NCI-H2107 (cell line): Measurements from ENCODE around the gene RAI14.

Experiments used
- DNase-seq: peaks from one replicate; lab custom pipeline; 2025; lab: John Stamatoyannopoulos, UW

RAI14 gene

DNA sequence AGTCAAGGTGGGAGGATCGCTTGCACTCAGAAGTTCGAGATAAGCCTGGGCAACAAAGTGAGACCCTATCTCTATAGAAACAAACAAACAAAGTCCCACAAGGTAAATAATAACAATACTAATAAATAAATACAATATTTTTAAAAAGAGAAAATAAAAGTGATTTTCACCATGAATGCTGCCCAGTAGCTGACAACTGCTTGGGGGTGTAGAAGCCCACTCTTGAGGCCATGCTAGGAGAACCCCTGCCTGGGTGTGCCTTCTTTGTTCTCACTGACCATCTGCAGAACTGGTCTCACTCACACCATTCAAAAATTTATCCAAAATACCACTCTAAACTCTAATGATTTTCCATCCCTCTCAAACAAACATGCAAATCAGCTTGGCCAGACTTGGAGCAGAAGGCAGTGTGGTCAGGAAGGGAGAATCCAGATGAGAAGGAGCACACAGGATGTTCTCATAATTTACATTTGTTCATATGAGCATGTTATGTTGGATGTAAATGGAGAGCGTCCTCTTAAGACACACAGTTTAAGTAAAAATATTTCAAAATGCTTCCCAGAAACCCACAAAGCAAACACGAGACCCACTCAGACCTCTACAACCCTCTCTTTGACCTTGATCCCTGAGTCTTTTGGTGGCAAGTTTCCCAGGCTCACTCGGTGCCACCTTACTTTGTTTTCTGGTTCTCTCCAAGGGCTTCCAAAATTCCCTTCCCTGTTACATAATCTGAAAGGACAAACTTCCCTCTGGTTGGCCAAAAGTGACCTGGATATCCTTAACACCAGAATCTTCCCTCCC is 7.9 kb upstream of the RAI14 start:
- no peak for DNase-seq

DNA sequence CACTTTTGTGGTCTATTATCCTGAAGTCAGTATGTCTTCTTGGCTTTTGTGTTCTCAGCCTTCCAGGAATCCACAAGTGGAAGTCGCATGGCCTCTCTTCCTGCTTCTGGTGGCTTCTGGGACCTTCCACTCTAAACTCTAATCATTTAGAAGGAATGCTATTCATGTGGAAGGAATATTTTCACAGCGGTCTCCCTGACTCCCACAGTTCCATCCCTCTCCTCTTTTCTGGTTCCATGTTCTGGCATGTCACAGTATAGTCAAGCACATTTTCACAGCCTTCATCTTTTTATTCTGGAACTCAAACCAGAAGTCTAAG is 7.3 kb upstream of the RAI14 start:
- no peak for DNase-seq

DNA sequence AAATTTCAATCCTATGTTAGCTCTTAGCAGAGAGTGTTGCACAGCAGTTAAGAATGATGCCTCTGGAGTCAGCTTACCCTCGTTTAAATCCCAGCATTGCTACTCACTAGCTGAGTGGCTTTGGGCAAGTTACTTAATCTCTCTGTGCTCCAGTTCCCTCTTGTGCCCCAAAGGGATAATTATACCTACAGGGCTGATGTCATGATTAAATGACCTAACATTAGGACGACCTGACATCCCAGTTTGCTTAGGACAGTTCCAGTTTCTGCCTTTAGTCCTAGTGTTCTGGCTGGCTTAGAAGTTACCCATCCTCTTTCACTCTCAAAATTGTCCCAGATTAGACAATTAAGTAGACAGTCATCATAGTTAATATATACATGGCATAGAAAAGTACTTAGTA is 4.3 kb upstream of the RAI14 start:
- DNase-seq, result no peak

DNA sequence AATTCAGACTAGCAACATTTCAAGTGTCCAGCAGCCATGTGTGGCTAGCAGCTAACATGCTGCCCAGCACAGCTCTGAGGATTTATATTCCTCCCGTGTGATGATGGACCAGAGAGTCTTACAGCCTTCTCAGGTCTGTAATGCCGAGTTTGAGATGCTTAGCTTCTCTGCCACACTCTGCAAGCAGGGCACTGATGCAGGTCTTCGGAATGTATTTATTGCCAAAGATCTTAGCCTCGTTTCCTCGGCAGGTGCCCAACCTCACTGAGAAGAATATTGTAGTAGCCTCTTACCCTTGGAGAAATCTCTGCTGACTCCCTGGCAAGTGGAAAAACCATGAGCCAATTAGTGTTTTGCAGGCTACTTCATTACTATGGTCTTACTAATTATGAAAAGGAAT is 3.7 kb upstream of the RAI14 start:
- no peak for DNase-seq

DNA sequence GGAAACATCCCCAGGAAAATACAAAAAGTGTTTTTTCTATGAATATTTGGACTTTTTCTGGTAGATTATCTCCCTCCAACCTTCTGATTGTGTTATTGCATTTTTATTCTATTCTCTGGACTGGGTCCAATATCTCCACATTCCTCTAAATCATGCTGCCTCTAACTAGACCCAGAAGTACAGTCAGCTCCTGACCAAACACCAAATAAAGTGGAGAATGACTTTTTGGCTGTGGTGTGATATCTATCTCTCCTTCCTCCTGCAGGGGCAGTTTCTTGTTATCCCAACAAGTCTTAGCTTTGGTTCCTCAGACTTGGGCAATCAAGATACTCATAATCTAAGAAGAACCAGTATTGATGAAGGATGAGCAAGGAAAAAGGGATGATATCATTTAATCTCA is 3.2 kb upstream of the RAI14 start:
- no peak for DNase-seq

DNA sequence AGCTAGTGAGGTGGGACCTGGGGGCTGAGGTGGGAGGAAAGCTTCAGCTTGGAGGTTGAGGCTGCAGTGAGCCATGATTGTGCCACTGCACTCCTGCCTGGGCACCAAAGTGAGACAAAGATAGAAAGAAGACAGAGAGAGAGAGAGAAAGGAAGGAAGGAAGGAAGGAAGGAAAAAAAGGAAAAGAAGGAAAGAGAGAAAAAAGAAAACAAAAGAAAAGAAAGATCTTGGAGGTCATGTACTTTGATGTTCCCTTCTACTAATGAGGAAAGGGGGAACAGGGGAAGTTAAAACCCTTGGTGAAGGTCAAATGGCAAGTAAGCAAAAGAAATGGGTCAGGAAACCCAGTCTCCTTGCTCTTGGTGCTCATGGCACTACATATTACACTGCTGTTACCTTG is 2.4 kb upstream of the RAI14 start:
- DNase-seq, result no peak

DNA sequence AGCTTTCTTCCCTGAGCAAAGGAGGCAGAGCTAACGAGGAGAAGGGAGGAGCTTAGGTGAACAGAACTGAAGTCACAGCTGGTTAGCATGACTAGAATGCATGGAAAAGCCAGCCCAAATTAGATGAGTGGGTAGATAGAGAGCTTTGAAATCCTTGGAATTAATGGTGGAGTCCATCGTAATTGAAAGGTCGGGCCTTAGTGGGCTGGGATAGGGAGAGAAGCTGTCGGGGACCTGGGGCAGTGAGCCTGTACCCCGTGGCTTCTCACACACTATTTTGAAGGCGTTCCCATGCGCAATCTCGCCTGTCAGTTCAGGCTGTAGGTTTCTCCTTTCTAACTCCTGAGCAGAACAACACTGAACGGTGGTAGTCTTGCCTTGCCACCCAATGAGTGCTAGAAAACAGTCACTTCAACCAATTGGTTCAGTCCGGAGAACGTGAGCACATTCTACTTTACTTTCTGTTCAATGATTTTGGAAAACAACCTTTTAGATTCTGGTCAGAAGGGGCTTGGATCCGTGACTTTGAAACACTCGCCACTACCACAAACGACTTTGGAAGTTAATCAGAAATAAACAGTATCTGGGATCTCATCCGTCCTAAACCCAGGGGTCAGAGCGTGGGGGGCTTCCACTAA is 655 bp upstream of the RAI14 start:
- no peak for DNase-seq

DNA sequence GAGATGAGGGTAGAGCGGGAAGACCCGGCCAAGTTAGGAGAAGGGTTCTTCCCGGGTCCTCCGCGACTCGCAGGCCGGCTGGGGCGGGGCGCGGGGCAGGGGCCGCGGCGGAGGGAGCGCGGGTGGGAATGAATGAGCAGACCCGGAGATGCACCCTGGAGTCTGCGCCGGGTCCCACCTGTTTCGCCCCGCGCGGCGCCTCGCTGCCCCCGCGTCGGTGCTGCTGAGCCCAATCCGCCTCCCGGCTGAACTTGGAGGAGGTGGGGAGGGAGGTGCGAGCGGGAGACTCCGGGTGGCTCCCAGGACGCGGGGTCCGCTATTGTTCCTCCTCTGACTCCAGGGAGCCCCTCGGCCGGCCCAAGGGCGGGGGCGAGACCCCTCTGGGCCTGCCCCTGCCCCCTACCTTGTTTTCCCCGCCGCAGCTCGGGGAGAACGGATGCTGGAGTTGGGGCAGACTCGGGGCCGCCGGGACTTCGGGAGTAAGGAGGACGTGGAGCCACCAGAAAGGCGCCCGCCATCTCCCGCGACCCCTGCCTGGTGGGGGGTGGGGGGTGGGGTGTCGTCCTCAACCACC is 659 bp downstream of the RAI14 start:
- no peak for DNase-seq

DNA sequence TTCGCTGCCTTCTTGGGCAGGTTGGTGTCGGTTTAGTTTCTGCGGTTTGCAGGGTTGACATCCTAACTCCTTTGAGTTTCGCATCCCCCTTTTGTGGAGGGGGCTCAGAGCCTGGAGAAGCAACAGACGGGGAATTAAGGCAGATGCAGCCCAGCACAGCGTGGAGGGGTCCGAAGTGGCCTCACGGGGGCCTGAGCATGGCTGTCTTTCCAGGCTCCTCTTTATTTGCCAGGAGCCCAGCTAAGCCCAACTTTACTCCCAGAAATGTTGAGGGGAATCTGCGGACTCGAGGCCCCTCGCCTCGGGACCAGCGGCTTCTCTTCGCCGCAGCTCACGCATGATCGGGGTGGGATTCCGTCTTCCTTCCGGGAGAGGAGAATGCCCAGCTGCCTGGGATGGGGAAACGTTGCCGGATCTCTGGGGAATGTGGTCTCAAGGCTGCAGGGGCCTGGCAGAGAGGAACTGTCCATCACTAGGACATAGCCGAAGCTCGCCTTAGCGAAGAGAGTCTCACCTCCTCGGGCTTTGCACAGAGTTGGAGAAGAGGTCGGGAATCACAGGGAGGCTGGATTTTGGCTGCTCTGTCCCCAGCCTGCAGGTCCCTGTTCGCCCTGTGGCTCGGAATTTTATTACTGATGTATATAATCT is 1.3 kb downstream of the RAI14 start:
- DNase-seq, result no peak

DNA sequence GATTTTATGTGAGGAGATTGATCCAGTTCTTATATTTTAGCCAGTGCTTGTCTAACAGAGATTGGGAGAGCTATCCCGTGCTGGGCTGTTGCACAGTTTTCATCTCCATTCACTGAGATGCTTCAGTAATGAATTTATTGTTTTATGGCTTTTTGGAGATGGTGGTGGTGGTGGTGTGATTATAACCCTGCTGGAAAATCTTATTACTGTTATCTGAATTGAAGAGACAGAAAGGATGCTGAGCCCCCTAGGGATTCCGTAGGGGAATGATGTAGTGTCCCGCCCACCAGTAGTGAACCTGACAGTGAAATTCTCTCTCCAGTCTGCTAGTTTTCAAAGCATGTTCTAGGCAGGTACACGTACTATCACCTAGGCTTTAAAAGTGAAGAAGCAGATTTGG is 1.9 kb downstream of the RAI14 start:
- DNase-seq, result no peak

DNA sequence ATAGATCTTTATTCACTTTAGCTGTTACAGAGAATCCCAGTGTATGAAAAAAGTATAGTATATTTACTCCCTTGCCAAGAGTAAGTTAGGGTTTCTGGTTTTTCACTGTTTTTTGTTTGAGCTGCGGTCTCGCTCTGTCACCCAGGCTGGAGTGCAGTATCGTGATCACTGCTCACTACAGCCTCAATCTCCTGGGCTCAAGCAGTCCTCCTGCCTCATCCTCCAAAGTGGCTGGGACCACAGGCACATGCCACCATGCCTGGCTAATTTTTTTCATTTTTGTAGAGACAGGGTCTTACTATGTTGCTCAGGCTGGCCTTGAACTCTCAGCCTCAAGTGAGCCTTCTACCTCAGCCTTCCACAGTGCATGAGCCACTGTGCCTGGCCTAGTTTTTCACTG is 3.0 kb downstream of the RAI14 start:
- no peak for DNase-seq

DNA sequence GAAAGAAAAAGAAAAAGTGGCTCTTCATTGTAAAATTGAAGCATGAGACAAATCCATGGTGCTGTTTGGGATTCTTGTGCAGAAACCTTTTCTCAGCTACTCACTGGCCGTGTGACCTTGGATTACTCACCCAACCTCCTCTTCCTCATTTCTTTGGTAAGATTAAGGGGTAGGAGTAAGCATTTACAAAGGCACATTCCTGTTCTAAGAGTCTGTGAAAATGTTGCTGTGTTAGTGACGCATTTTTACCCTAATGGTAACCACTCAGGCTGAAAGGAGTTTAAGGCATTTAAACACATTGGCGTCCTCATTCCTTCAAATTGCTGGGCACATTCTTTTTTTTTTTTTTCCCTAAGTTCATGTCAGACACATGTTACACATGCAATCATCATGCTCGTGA is 4.3 kb downstream of the RAI14 start:
- no peak for DNase-seq

DNA sequence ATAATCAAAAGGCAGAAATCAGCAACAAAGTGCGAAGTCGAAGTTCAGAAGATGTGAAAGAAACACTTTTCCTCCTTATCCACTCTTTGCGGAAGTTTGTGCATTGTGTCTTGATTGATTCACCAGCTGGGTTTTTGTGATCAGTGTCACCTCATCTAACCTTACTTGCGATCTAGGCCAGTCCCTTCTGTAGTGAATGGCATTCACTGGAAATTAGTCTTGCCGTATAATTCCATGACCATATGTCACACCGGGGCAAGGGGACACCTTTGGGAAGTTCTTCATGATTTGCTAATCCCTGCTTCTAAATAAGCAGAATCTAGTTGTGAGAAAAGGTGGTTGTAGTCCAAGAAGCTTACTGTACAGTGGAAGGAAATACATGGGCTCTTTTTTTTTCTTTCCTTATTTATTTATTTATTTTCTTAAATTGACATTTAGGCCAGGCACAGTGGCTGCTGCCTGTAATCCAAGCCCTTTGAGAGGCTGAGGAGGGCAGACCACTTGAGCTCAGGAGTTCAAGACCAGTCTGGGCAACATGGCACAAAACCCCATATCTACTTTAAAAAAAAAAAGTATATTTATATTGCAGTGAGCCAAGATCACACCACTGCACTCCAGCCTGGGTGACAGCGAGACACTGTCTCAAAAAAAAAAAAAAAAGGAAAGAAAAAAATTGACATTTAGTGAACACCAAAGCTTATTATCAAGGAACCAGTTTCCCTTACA is 7.8 kb downstream of the RAI14 start:
- DNase-seq, result no peak

DNA sequence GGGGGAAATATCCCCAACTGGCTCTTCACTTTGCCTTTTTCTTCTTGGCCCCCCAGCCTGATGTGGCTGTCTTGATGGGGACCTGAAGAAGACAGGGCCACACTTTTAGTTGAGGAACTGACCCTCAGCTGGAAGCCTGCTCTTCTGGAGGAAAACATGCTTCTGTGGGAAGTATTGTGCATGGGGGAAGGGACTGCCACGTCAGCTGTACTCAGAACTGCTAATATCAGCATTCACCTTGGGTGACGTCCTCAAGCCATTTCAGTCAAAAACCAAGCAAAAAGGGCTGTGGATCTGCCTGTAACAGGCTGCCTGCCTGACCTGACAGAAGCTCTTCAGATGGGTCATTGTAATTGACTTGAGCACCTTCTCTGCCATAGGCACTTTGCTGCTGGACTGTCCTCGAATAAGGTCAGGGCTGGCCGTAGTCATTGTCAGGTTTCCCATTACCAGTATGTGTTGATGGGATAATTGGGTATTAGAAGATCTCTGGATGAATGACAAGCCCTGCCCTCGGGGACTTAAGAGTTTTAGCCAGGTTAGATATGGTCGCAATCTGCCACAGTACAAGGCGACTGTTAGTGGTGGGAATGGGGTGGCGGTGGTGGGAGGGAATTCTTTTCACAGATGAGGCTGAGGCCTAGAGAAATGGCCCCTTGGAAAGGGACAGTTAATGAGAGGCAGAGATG is 10.4 kb downstream of the RAI14 start:
- no peak for DNase-seq

DNA sequence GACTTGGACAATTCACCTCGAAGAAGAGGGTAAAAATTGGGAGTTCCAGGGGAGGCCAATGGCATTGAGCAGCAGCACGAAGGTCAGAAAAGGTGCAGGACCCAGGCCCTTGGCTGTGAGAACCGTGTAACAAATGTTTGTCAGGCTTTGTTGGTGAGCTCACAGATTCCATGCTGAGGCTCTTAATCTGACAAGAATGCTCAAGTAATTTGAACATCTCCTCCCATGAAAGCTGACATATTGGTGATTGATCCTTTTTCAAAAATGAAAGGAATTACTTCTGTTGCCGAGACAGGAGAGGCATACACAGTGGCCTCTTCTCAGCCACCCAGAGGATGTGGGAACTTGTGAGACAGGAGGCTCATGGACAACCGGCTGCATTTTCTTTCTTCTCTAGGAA is 11.6 kb downstream of the RAI14 start:
- no peak for DNase-seq

DNA sequence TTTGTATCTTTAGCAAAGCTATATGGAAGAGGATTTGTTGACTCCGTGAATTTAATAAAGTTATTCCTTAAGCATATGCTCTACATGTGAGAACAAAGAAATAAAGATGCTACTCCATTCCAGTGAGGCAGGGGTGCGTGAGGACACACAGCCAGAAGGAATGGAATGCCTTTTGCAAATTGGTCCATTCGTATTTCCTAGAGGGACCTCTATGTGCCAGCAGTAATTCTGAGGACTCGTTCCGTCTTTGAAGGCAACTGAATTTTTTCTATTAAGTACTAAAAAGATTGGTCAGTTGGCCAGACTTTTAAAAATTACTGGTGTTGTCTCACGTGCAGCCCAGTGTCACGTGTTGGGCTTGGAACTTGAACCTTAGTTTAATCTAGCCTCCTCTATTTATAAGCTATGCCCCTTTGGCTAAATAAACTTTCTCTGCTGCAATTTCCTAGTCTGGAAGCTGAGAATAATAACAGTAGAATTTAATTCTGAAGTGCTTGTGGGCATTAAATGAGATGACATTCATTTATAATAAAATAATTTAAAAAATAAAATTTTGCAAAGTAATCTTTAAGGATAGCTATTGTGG is 13.9 kb downstream of the RAI14 start:
- DNase-seq, result no peak

DNA sequence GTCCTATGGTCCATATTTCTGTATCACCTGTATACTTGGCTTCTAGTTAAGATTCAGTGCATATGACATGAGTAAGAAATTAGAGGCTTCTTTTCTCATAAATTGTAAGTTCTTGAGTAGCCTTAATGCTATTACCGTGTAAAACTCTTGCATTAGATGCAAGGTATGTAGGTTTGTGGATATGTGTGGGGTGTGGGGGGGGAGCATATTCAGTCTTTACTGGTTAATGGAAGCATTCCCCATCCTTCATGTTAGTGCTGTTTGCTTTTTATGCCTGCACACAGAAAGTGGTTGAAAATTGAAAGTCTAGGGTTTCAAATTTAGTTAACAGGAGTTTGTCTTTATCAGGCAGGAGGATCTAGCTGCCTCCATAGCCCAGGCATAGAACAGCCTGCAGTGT is 16.1 kb downstream of the RAI14 start:
- no peak for DNase-seq

DNA sequence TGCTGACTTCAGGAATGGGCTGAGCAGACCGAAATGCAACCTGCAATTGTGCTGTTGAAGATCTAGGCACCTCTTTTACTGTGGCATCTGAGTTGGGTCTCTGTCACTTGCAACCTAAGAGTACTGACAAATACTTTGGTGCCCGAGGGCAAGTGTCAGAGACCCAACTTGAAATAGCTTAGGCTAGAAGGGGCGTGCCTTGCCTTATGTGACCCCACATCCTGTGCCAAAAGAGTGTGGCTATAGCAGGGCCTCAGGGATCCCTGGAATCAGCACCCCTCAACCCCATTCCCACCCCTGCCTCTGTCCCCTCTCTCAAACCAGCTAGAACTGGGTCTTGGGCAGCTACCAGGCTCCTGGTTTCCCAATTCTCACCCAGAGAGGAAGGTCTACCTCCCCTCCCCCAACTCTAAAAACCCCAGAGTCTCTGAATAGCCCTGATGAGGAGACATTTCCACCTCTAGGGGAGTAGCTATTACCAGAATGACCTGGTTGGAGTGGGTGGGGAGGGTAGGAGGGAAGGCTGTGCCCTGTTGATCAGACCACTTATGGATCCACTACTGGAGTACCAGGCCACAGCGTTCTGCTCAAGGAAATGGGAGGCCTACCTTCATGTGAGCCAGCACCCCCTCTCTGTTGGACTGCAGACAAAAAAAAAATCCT is 17.5 kb downstream of the RAI14 start:
- DNase-seq, result no peak

DNA sequence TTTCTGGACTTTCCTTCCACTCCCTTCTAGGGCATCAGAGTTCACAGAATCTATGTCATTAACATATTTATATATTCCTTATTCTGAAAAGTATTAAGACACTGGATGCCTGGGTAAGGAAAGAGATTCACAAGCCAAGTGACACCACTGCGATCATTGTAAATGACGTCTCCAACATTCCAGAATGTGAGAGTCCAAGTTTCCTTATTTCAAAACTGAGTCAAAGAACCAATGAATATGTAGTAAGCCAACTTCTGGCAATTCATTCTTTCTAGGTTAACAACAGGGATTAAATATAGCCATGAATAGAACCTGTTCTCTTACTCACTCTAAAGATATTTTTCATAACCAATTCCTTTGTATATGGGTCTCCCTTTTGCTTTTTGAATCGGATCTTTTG is 18.1 kb downstream of the RAI14 start:
- DNase-seq, result no peak

DNA sequence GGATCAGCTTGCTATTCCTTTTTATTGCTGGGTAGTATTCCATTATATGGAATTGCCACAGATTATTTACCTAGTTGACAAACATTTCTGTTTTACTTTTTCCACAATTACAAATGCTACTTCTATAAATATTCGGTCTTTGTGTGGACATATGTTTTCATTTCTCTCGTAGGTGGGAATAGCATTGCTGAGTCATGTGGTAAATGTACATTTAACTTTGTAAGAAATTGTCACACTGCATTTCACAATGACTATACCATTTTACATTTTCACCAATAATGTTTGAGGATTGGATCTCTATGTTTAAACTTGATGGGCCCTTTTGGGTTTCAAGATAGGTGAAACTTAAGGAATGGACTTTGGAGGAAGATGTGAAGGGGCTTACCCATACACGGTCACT is 19.7 kb downstream of the RAI14 start:
- no peak for DNase-seq

DNA sequence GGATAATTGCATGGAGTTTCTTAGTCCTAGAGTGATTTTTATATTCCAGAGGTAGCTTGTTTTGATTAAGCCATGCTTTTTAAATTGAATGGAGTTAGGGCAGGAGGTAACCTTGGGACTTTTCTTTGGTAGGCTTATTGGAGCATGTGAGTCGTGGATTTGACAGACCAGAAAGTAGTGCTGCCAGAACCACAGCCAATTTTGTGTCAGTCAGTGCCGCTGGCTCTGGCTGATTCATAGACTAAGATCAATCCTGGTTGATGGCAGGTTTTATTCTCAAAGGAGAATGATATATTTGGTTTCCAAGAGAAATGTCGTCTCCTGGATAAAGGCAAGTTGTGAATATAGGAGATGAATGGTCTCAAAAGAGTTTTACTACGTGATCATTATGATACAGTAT is 20.3 kb downstream of the RAI14 start:
- DNase-seq, result no peak
